Activated CD8-positive, alpha-beta memory T cell treated with anti-CD3 and anti-CD28 coated beads for 1 hour (primary cell): ENCODE data around the gene PWWP2B.

ENCODE experiments used
- DNase-seq, 2 donors: peaks; one replicate each; pipeline ENCODE4 v3.0.0-alpha.2; 2020; ENCODE audit warnings: low read depth in 1 of 2; ENCODE audit errors: extremely low read depth in 1 of 2

Gene PWWP2B

GRCh38 chr10:132443605-132443982, 46.6 kb downstream of the PWWP2B start:
- peak; percentile 63 to 64 for DNase-seq

- no peak for DNase-seq
These were observed 47.2 kb downstream of the PWWP2B start for GRCh38 chr10:132443983-132444876.

GRCh38 chr10:132444877-132445351, 47.9 kb downstream of the PWWP2B start:
- no peak for DNase-seq

- DNase-seq: no peak
These were observed 48.7 kb downstream of the PWWP2B start for GRCh38 chr10:132445516-132446194.

GRCh38 chr10:132446195-132446581, 49.2 kb downstream of the PWWP2B start:
- no peak for DNase-seq

GRCh38 chr10:132446661-132447445, 49.9 kb downstream of the PWWP2B start:
- DNase-seq: peak in 1 of 2 donors; percentile 37

- peak; percentile 53 to 77 for DNase-seq
These were observed 50.6 kb downstream of the PWWP2B start for GRCh38 chr10:132447446-132448247.

GRCh38 chr10:132448248-132448731, 51.3 kb downstream of the PWWP2B start:
- DNase-seq: peak in 1 of 2 donors; percentile 32

- DNase-seq: no peak
These were observed 52.2 kb downstream of the PWWP2B start for GRCh38 chr10:132449051-132449810.

GRCh38 chr10:132449811-132450181, 52.8 kb downstream of the PWWP2B start:
- no peak for DNase-seq

GRCh38 chr10:132450466-132450824, 53.4 kb downstream of the PWWP2B start:
- DNase-seq: no peak

GRCh38 chr10:132450825-132451505, 54.0 kb downstream of the PWWP2B start:
- no peak for DNase-seq

GRCh38 chr10:132451506-132452215, 54.7 kb downstream of the PWWP2B start:
- no peak for DNase-seq

GRCh38 chr10:132452216-132452650, 55.2 kb downstream of the PWWP2B start:
- DNase-seq: no peak

- peak; percentile 79 to 93 for DNase-seq
These were observed 55.9 kb downstream of the PWWP2B start for GRCh38 chr10:132452651-132453469.

- no peak for DNase-seq
These were observed 56.5 kb downstream of the PWWP2B start for GRCh38 chr10:132453470-132453861.
